ENCODE measurements around the gene KDM2A. TPM values are rescaled to one million over a fixed set of nuclear protein-coding genes. Genes with fewer than 3 reads are reported as not detected.

The KDM2A gene
- total RNA-seq, 1 donor from 2014 or later: 39.0 TPM

DNA sequence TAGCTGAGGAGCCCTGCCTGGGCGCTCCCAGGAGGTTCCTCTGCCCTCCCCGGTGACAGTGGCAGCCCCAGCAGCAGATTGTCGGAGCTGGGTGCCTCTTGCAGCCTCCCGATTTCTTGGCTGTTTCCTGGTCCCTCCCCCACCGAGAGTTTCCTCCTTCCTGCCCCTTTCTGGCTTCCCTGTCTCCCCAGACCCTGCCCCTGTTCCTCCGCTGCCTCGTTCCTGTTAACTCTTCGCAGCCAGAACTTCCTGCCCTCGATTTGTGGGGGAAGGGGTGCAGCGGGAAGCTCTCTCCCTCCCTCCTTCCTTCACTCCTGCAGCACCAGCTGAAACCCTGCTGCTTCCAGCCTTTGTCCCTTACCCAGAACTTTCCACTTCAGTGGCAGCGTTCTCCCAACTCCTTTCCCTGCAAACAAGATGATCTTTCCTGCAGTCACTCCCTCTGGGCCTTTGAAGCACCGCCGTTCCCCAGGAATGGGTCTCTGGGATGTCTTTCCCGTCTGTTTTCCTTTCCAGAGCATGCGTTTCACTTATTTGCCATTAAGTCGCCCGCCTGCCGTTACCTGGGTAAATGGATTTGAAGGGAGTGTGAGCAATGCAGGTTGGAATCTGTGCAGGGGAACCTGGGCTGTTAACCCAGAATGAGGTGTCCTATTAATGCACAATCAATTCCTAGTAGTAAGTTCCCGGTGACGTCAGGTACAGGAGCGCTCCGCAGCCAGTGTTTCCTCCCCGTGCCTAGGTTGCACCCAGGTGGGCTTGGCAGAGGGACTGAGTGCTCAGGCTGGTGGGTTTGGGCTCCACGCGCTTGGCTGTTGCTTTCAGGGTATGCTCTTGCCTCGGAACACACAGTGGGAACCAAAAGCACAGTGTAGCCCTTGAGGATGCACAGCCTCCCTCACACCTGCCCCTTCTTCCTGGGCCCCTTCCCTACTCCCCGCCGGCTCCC, 151.5 kb downstream of the KDM2A start:
- DNase-seq (ENCODE audit: low spot score) (no peak), ATAC-seq (no peak)

GRCh38 chr11:67271205-67271540, 152.1 kb downstream of the KDM2A start:
- no peak for DNase-seq (ENCODE audit: low spot score)
- ATAC-seq: no peak

DNA sequence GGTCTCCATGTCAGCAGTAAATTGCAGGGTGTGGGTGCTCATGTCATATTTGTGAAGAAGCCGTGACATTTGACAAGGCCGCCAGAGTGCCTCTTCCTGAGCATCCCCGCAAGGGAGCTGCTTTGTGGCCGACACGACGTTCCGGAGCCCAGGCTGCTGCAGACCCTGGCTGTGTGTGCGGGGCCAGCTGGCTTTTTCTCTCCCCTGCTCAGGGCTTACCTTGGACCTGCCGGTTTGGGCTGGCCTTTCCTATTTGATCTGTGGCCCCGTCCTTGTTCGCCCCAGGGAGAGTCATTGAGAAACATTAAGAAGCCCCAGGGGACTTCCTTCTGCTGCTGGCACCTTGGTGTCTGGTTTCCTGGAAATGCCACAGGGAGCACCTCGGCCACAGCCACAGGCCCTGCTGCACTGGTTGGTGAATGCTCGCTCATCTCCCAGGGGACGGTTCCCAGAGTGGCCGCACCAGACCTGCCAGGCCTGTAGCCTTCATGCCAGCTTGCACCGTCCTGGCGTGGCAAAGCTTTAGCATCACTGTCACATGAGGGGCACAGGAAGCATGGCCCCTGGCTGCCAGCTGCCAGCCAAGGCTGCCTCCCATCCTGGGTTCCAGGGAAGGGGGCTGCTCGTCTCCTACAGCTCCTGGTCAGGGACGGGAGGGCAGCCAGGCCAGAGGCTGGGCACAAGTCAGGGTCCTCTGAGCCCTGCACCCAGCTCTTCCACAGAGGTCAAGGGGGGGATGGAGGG, 152.7 kb downstream of the KDM2A start:
- DNase-seq (ENCODE audit: low spot score) (no peak), ATAC-seq (no peak)

- ATAC-seq: no peak
- DNase-seq (ENCODE audit: low spot score): no peak
Observed at GRCh38 chr11:67272327-67273259, 153.5 kb downstream of the KDM2A start.

DNA sequence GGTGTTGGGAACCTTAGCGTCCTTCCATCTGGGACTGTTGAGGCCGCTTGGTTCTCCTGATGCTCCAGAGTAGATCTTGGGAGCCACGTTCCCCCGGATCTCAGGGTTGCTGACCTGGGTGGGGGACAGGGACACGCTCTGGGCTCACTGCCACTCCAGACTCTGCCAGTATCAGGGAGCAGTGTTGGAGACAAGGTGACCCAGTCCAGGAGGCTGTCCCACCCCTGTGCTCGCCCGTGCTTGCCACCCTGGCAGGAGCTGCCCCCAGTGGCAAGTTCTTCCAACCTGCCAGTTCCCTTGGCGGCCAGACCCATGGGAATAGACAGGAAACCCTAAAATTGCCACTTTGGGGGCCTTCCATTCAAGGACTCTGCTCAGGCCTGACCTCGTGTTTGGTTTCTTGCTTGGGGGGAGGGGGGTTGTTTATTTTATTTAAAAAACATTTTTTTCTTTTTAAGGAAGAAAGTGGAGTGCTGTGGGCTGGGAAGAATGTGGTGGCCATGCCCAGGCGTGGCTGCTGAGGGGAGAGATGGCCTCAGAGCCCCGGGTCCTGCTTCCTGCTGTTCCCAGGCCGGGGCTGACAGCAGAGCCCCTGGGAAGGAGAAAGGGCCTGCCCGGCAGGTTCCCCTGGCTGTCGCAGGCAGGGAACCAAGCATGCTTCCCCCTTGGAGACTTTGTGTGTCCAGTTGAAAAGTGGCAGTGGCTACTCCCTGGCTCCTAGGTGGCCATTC, 154.4 kb downstream of the KDM2A start:
- no peak for ATAC-seq
- no peak for DNase-seq (ENCODE audit: low spot score)

DNA sequence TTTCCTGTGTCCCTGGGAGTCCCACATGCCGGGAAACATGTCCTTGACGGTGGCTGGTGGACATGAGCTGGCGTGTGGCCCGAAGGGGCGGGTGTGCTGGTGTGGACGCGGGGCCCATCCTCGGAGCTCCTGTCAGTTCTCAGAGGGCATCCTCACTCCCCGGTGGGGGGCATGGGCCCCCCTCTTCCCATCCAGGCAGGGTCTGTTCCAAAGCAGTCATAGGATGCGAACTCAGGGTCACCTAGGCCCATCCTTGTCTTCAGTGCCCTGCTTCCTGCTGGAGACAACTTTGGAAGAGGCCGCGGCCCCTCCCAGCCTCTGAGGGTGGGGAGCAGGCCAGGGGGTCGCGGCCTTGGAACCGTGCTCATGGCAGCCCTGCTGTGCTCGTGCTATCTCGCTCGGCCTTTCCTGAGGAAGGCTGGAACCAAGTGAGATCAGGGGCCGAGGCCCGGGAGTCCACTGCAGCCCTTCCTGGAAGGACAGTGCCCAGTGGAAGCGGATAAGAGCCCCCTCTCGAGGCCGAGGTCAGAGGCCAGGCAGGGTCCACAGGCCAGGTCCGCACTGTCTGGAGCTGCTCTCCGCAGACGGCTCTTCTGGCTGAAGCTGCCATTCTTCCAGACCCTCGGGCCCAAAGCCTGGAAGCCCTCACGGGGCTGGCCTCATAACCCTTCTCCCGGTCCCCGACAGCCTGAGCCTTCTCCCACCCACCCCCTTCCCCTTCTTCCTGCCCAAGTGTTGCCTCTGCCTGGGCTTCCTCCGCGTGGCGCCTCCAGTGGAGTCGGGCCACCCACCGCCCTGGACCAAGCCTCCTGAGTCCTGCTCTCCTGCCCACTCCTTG, 155.9 kb downstream of the KDM2A start:
- peak; percentile 51 for ATAC-seq

GRCh38 chr11:67275606-67276409, 156.7 kb downstream of the KDM2A start:
- no peak for DNase-seq (ENCODE audit: low spot score)
- ATAC-seq: no peak

More for the DNA sequence above, 155.9 kb downstream of the KDM2A start:
- no peak for DNase-seq (ENCODE audit: low spot score)

DNA sequence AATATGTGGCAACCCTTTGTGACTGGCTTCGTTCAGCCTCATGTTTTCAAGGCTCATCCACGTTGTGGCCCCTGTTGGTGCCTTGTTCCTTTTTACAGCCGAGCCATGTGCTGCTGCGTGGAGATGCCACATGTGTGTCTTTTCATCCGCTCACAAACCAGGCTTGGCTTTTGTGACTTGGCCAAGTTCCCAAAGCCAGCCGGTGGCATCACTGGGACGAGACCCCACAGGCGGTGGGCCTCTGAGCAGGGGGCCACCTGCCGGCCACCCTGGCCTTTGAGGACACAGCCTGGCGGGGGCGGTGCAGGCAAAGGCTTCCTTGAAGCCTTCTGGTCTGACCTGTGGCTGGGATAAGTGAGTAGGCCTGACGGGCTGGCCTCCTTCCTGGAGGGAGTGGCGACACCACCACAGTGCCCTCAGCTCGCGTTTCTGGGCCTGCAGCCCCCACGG, 157.7 kb downstream of the KDM2A start:
- no peak for ATAC-seq

GRCh38 chr11:67277231-67277961, 158.3 kb downstream of the KDM2A start:
- ATAC-seq (peak; percentile 51), DNase-seq (ENCODE audit: low spot score) (no peak)

More for the DNA sequence above, 157.7 kb downstream of the KDM2A start:
- DNase-seq (ENCODE audit: low spot score): no peak

DNA sequence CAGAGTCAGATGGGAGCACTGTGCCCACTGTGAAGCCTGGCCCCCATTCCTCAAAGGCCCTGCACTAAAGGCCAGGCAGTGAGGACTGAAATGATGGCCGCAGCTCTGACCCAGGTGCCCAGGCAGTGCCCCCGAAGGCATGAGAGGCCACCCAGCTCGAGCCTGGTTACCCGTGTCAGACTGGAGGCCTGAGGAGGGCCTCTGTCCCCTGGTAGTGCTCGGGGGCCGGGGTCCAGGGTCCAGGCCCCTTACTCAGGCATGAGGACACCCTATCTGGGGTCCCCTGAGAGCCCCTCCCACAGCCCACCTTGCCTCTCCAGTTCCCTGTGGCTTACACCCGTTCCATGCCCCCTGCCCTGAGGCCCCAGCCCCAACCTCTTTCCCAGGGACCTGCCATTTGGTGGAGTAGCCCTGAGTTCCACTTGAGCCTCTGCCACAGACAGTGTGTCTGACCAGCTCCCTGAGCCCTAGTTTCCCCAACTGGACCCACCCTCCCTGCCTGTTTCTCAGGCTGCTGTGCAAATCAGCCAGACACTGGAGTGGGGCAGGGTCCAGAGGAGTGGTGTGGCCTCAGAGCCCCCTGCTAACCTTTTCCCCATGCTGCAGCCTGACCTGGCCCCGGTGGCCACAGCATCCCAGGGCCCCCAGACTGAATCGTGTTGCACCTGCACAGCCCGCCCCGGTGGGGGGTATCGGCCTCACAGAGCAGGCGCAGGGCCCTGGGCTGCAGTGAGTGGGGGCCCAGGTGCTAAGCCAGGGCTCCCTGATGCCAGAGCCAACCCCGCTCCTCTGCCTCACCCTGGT, 159.3 kb downstream of the KDM2A start:
- no peak for ATAC-seq
- DNase-seq (ENCODE audit: low spot score): no peak

DNA sequence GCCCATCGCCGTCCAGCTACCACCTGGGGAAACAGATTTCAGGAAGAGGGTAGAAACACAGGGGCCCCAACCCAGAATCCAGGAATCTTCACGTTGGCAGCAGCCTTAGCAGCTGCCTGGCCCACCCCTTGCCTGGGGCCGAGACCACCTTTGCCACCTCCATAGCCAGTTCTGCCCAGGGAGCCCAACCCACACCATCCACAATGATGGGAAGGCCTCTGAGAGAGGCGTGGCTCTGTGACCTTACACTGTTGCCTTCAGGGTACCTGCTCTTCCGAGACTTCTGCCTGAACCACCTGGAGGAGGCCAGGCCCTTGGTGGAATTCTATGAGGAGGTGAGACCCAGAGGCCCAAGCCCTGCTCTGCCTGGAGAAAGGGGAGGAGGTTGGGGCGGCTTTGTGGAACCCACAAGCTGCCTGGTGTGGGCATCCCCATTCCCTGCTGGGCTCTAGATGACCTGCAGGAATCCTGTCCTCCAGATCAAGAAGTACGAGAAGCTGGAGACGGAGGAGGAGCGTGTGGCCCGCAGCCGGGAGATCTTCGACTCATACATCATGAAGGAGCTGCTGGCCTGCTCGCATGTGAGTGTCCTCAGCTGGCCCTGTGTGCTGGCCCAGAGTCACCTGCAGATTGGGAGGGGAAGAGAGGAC, 160.0 kb downstream of the KDM2A start:
- DNase-seq (ENCODE audit: low spot score) (no peak), ATAC-seq (no peak)

GRCh38 chr11:67279589-67280340, 160.7 kb downstream of the KDM2A start:
- ATAC-seq (no peak), DNase-seq (ENCODE audit: low spot score) (no peak)

- DNase-seq (ENCODE audit: low spot score) (no peak), ATAC-seq (no peak)
Observed at GRCh38 chr11:67280341-67280787, 161.3 kb downstream of the KDM2A start.

DNA sequence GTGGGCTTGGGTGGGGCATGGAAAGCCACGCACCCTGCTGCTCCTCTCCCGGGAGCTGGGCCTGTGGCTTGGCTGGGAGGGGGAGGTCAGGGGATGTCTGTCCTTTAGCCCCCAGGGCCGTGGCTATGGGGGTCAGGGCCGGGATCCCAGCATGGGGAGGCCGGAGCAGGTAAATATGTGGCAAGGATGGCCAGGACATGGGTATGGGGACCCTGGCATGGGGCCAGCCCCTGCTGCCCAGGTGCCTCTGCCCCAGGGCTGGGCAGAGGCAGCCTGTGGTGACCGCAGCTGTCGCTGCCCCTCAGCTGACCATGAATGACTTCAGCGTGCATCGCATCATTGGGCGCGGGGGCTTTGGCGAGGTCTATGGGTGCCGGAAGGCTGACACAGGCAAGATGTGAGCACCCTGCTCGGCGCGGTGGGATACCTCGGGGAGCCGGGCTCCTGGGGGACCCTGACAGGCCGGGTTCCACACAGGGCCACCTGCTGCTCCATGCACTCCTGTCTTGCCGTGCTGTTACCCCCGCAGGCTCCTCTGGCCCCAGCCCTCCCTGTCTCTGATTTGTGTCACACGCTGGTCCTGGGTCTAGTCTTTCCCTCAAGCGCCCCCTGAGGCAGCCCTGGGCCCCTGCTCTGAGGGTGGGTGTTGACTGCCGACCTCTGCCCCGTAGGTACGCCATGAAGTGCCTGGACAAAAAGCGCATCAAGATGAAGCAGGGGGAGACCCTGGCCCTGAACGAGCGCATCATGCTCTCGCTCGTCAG, 161.9 kb downstream of the KDM2A start:
- no peak for DNase-seq (ENCODE audit: low spot score)
- ATAC-seq: no peak
